Activated T-helper 17 cell treated with anti-CD3 and anti-CD28 coated beads, Interleukin-2, amount 50 U/mL, for 72 hours (primary cell): ENCODE measurements around the gene SCAMP4. TPM values are rescaled to one million over a fixed set of nuclear protein-coding genes. Genes with fewer than 3 reads are reported as not detected.

ENCODE experiments used
- ATAC-seq: fragments of 150-1000 bp; cut with Tn5 transposase; replicated peaks from 2 replicates; pipeline ENCODE4 v1.10.0; 2021; ENCODE audit warnings: mild to moderate bottlenecking, moderate library complexity
- H3K27ac Mint-ChIP-seq: one replicate; pipeline ENCODE4 v1.8.0; 2022; ENCODE audit warnings: mixed read lengths
- H3K27me3 Mint-ChIP-seq: one replicate; pipeline ENCODE4 v1.8.0; 2022; ENCODE audit warnings: mixed read lengths
- H3K36me3 Mint-ChIP-seq: one replicate; pipeline ENCODE4 v1.8.0; 2022; ENCODE audit warnings: low read depth, mild to moderate bottlenecking, mixed read lengths
- H3K4me1 Mint-ChIP-seq: one replicate; pipeline ENCODE4 v1.8.0; 2022; ENCODE audit warnings: mixed read lengths
- H3K4me3 Mint-ChIP-seq: one replicate; pipeline ENCODE4 v1.8.0; 2022; ENCODE audit warnings: mild to moderate bottlenecking, mixed read lengths
- H3K9me3 Mint-ChIP-seq: one replicate; pipeline ENCODE4 v1.8.0; 2022; ENCODE audit warnings: mixed read lengths
- total RNA-seq, 2 donors: library from RNA; stranded (reverse); gene quantifications; one replicate each; pipeline ENCODE4 v1.2.3, GENCODE V29; 2022

The SCAMP4 gene
- 10 to 100 TPM; 31.7 to 36.4 TPM for total RNA-seq

GRCh38 chr19:1905110-1905862 lies at the start of gene SCAMP4, which contains the start of gene ADAT3:
TSS of gene SCAMP4 (plus strand) at chr19:1905399. CDS start at chr19:1915020, 9,621 bp downstream.
TSS of gene ADAT3 (plus strand) at chr19:1905399. CDS start at chr19:1912048, 6,649 bp downstream.
- H3K9me3 Mint-ChIP-seq, result no peaks in the 10 kb centered on the region
- no peaks in the 10 kb centered on the region for H3K27me3 Mint-ChIP-seq
- peaks cover 9% of the 10 kb centered on the region for H3K36me3 Mint-ChIP-seq
- H3K4me1 Mint-ChIP-seq, result no peaks in the 10 kb centered on the region
- peak within 1 kb of the TSS; percentile 94 for H3K4me3 Mint-ChIP-seq
- peak within 1 kb of the TSS; percentile 95 for H3K27ac Mint-ChIP-seq
- peak; percentile 98 for ATAC-seq

GRCh38 chr19:1855828-1856255 lies 49.4 kb upstream of the SCAMP4 start:
- H3K27ac Mint-ChIP-seq, result peak overlapping the region; percentile 80
- no peaks in the 10 kb centered on the region for H3K9me3 Mint-ChIP-seq
- H3K4me3 Mint-ChIP-seq, result peak overlapping the region; percentile 83
- peaks cover 9% of the 10 kb centered on the region for H3K4me1 Mint-ChIP-seq
- ATAC-seq, result peak; percentile 35
- no peaks in the 10 kb centered on the region for H3K36me3 Mint-ChIP-seq
- no peaks in the 10 kb centered on the region for H3K27me3 Mint-ChIP-seq

GRCh38 chr19:1856345-1856697 lies 48.9 kb upstream of the SCAMP4 start:
- Mint-ChIP-seq H3K9me3 (no peaks in the 10 kb centered on the region), H3K27me3 (no peaks in the 10 kb centered on the region), H3K4me1 (peaks cover 9% of the 10 kb centered on the region), H3K27ac (peak overlapping the region; percentile 80), H3K4me3 (peak overlapping the region; percentile 83), H3K36me3 (no peaks in the 10 kb centered on the region)
- no peak for ATAC-seq

GRCh38 chr19:1856698-1857603 lies 48.2 kb upstream of the SCAMP4 start:
- no peaks in the 10 kb centered on the region for H3K27me3 Mint-ChIP-seq
- peak; percentile 68 for ATAC-seq
- peak overlapping the region; percentile 83 for H3K4me3 Mint-ChIP-seq
- H3K27ac Mint-ChIP-seq, result peak overlapping the region; percentile 80
- H3K36me3 Mint-ChIP-seq, result no peaks in the 10 kb centered on the region
- H3K9me3 Mint-ChIP-seq, result no peaks in the 10 kb centered on the region
- peaks cover 9% of the 10 kb centered on the region for H3K4me1 Mint-ChIP-seq

- Mint-ChIP-seq H3K9me3 (no peaks in the 10 kb centered on the region), H3K4me1 (peaks cover 9% of the 10 kb centered on the region), H3K27ac (peak overlapping the region; percentile 33), H3K4me3 (peak overlapping the region; percentile 83), H3K27me3 (no peaks in the 10 kb centered on the region), H3K36me3 (peaks cover 6% of the 10 kb centered on the region)
- ATAC-seq, result no peak
These were observed 47.4 kb upstream of the SCAMP4 start for GRCh38 chr19:1857648-1858326.

- H3K4me1 Mint-ChIP-seq, result peaks cover 5% of the 10 kb centered on the region
- H3K36me3 Mint-ChIP-seq, result peaks cover 6% of the 10 kb centered on the region
- peak overlapping the region; percentile 83 for H3K4me3 Mint-ChIP-seq
- no peak for ATAC-seq
- H3K27me3 Mint-ChIP-seq, result no peaks in the 10 kb centered on the region
- no peaks in the 10 kb centered on the region for H3K9me3 Mint-ChIP-seq
- H3K27ac Mint-ChIP-seq, result peak overlapping the region; percentile 25
These were observed 46.7 kb upstream of the SCAMP4 start for GRCh38 chr19:1858412-1859081.

- ATAC-seq, result no peak
- peak overlapping the region; percentile 56 for H3K27ac Mint-ChIP-seq
- H3K4me3 Mint-ChIP-seq, result peak overlapping the region; percentile 83
These were observed 45.8 kb upstream of the SCAMP4 start for GRCh38 chr19:1859331-1859781.

GRCh38 chr19:1860042-1860775 lies 45.0 kb upstream of the SCAMP4 start:
- Mint-ChIP-seq H3K36me3 (peaks cover 6% of the 10 kb centered on the region), H3K9me3 (no peaks in the 10 kb centered on the region), H3K27me3 (no peaks in the 10 kb centered on the region), H3K27ac (peak overlapping the region; percentile 38), H3K4me1 (no peaks in the 10 kb centered on the region), H3K4me3 (peak overlapping the region; percentile 91)
- ATAC-seq, result no peak

More at GRCh38 chr19:1859331-1859781, 45.8 kb upstream of the SCAMP4 start:
- no peaks in the 10 kb centered on the region for H3K9me3 Mint-ChIP-seq
- peaks cover 4% of the 10 kb centered on the region for H3K4me1 Mint-ChIP-seq
- no peaks in the 10 kb centered on the region for H3K27me3 Mint-ChIP-seq
- peaks cover 6% of the 10 kb centered on the region for H3K36me3 Mint-ChIP-seq

GRCh38 chr19:1860821-1861598 lies 44.2 kb upstream of the SCAMP4 start:
- Mint-ChIP-seq H3K27ac (peak overlapping the region; percentile 94), H3K36me3 (peaks cover 6% of the 10 kb centered on the region), H3K4me1 (no peaks in the 10 kb centered on the region), H3K4me3 (peak overlapping the region; percentile 91), H3K9me3 (no peaks in the 10 kb centered on the region), H3K27me3 (no peaks in the 10 kb centered on the region)
- ATAC-seq, result no peak

- H3K4me3 Mint-ChIP-seq, result peak overlapping the region; percentile 91
- peak overlapping the region; percentile 94 for H3K27ac Mint-ChIP-seq
- H3K27me3 Mint-ChIP-seq, result no peaks in the 10 kb centered on the region
- H3K9me3 Mint-ChIP-seq, result no peaks in the 10 kb centered on the region
- peaks cover 6% of the 10 kb centered on the region for H3K36me3 Mint-ChIP-seq
- no peaks in the 10 kb centered on the region for H3K4me1 Mint-ChIP-seq
- no peak for ATAC-seq
These were observed 43.6 kb upstream of the SCAMP4 start for GRCh38 chr19:1861599-1862031.

- H3K4me3 Mint-ChIP-seq, result peak overlapping the region; percentile 91
- H3K9me3 Mint-ChIP-seq, result no peaks in the 10 kb centered on the region
- H3K27me3 Mint-ChIP-seq, result no peaks in the 10 kb centered on the region
- H3K27ac Mint-ChIP-seq, result peak overlapping the region; percentile 94
- peaks cover 6% of the 10 kb centered on the region for H3K36me3 Mint-ChIP-seq
- ATAC-seq, result no peak
- H3K4me1 Mint-ChIP-seq, result no peaks in the 10 kb centered on the region
These were observed 43.2 kb upstream of the SCAMP4 start for GRCh38 chr19:1862068-1862423.

GRCh38 chr19:1862424-1863327 lies 42.5 kb upstream of the SCAMP4 start:
- Mint-ChIP-seq H3K9me3 (no peaks in the 10 kb centered on the region), H3K36me3 (peaks cover 6% of the 10 kb centered on the region), H3K27me3 (no peaks in the 10 kb centered on the region), H3K4me1 (no peaks in the 10 kb centered on the region), H3K27ac (peak overlapping the region; percentile 94), H3K4me3 (peak overlapping the region; percentile 91)
- ATAC-seq, result no peak
